ENCODE results near the gene ARMH3.
"Not testable (repeated sequence)": the region's sequence is repeated elsewhere in the genome, so short reads cannot be mapped to it uniquely, and the experiment has no call there.

ARMH3 gene

GRCh38 chr10:101980677-101981076 lies 75.3 kb downstream of the ARMH3 start:
- H3K4me3 ChIP-seq (ENCODE audit: low read length); H3K27me3 ChIP-seq (ENCODE audit: insufficient read depth, low read length); H3K9ac ChIP-seq (ENCODE audit: low read depth, low read length); H3K27ac ChIP-seq (ENCODE audit: low read depth, low read length); H3K9me3 ChIP-seq (ENCODE audit: insufficient read depth, low read depth, low read length); H3K4me1 ChIP-seq (ENCODE audit: insufficient read depth, low read length): not testable (repeated sequence)
- 96% methylated on average over 2 of the region's 2 CpGs for WGBS
- peaks cover 21% of the 10 kb centered on the region for H3K36me3 ChIP-seq (ENCODE audit: insufficient read depth, low read length)

GRCh38 chr10:101974091-101974971 lies 81.6 kb downstream of the ARMH3 start:
- Histone ChIP-seq H3K9me3 (ENCODE audit: insufficient read depth, low read depth, low read length) (no peaks in the 10 kb centered on the region), H3K9ac (ENCODE audit: low read depth, low read length) (no peak overlapping the region), H3K4me1 (ENCODE audit: insufficient read depth, low read length) (peaks cover 12% of the 10 kb centered on the region; the same call in 1 of the 2 replicates), H3K36me3 (ENCODE audit: insufficient read depth, low read length) (peaks cover 28% of the 10 kb centered on the region), H3K4me3 (ENCODE audit: low read length) (no peak overlapping the region), H3K27ac (ENCODE audit: low read depth, low read length) (no peak overlapping the region), H3K27me3 (ENCODE audit: insufficient read depth, low read length) (no peaks in the 10 kb centered on the region)
- WGBS = 76% methylated on average over 6 of the region's 6 CpGs

- peaks cover 12% of the 10 kb centered on the region; the same call in 1 of the 2 replicates for H3K4me1 ChIP-seq (ENCODE audit: insufficient read depth, low read length)
These were observed 83.2 kb downstream of the ARMH3 start for GRCh38 chr10:101972761-101973160.

GRCh38 chr10:101969412-101969922 lies 86.5 kb downstream of the ARMH3 start:
- Histone ChIP-seq H3K27me3 (ENCODE audit: insufficient read depth, low read length) (no peaks in the 10 kb centered on the region), H3K9ac (ENCODE audit: low read depth, low read length) (no peak overlapping the region), H3K4me1 (ENCODE audit: insufficient read depth, low read length) (peaks cover 12% of the 10 kb centered on the region; the same call in 1 of the 2 replicates), H3K36me3 (ENCODE audit: insufficient read depth, low read length) (peaks cover 26% of the 10 kb centered on the region), H3K4me3 (ENCODE audit: low read length) (no peak overlapping the region), H3K27ac (ENCODE audit: low read depth, low read length) (no peak overlapping the region), H3K9me3 (ENCODE audit: insufficient read depth, low read depth, low read length) (no peaks in the 10 kb centered on the region)
- WGBS = 77% methylated on average over 3 of the region's 4 CpGs

More at GRCh38 chr10:101972761-101973160, 83.2 kb downstream of the ARMH3 start:
- Histone ChIP-seq H3K27me3 (ENCODE audit: insufficient read depth, low read length) (no peaks in the 10 kb centered on the region), H3K36me3 (ENCODE audit: insufficient read depth, low read length) (peaks cover 24% of the 10 kb centered on the region), H3K27ac (ENCODE audit: low read depth, low read length) (no peak overlapping the region), H3K9me3 (ENCODE audit: insufficient read depth, low read depth, low read length) (no peaks in the 10 kb centered on the region), H3K9ac (ENCODE audit: low read depth, low read length) (no peak overlapping the region), H3K4me3 (ENCODE audit: low read length) (no peak overlapping the region)
- 94% methylated on average over 8 of the region's 9 CpGs for WGBS

- no peak overlapping the region for H3K9ac ChIP-seq (ENCODE audit: low read depth, low read length)
- no CpG with 5 or more reads among the region's 1 CpG for WGBS
- peaks cover 26% of the 10 kb centered on the region for H3K36me3 ChIP-seq (ENCODE audit: insufficient read depth, low read length)
- H3K4me3 ChIP-seq (ENCODE audit: low read length) = no peak overlapping the region
- no peaks in the 10 kb centered on the region for H3K27me3 ChIP-seq (ENCODE audit: insufficient read depth, low read length)
- no peak overlapping the region for H3K27ac ChIP-seq (ENCODE audit: low read depth, low read length)
- H3K9me3 ChIP-seq (ENCODE audit: insufficient read depth, low read depth, low read length) = no peaks in the 10 kb centered on the region
- H3K4me1 ChIP-seq (ENCODE audit: insufficient read depth, low read length) = peaks cover 7% of the 10 kb centered on the region; the same call in 1 of the 2 replicates
These were observed 87.0 kb downstream of the ARMH3 start for GRCh38 chr10:101968940-101969321.

GRCh38 chr10:101968286-101968939 lies 87.6 kb downstream of the ARMH3 start:
- WGBS = 97% methylated on average over 2 of the region's 2 CpGs
- H3K9ac ChIP-seq (ENCODE audit: low read depth, low read length) = no peak overlapping the region
- no peak overlapping the region for H3K4me3 ChIP-seq (ENCODE audit: low read length)
- H3K4me1 ChIP-seq (ENCODE audit: insufficient read depth, low read length) = peaks cover 2% of the 10 kb centered on the region; the same call in 1 of the 2 replicates
- H3K36me3 ChIP-seq (ENCODE audit: insufficient read depth, low read length) = peaks cover 23% of the 10 kb centered on the region
- no peak overlapping the region for H3K27ac ChIP-seq (ENCODE audit: low read depth, low read length)
- no peaks in the 10 kb centered on the region for H3K9me3 ChIP-seq (ENCODE audit: insufficient read depth, low read depth, low read length)
- no peaks in the 10 kb centered on the region for H3K27me3 ChIP-seq (ENCODE audit: insufficient read depth, low read length)

- WGBS = 82% methylated on average over 3 of the region's 3 CpGs
- Histone ChIP-seq H3K27me3 (ENCODE audit: insufficient read depth, low read length) (no peaks in the 10 kb centered on the region), H3K27ac (ENCODE audit: low read depth, low read length) (no peak overlapping the region), H3K4me3 (ENCODE audit: low read length) (no peak overlapping the region), H3K4me1 (ENCODE audit: insufficient read depth, low read length) (no peaks in the 10 kb centered on the region), H3K36me3 (ENCODE audit: insufficient read depth, low read length) (peaks cover 19% of the 10 kb centered on the region), H3K9me3 (ENCODE audit: insufficient read depth, low read depth, low read length) (no peaks in the 10 kb centered on the region), H3K9ac (ENCODE audit: low read depth, low read length) (no peak overlapping the region)
These were observed 88.3 kb downstream of the ARMH3 start for GRCh38 chr10:101967713-101968112.

GRCh38 chr10:101967119-101967518 lies 88.9 kb downstream of the ARMH3 start:
- Histone ChIP-seq H3K36me3 (ENCODE audit: insufficient read depth, low read length) (peaks cover 13% of the 10 kb centered on the region), H3K4me3 (ENCODE audit: low read length) (no peak overlapping the region)

GRCh38 chr10:101965075-101965765 lies 90.8 kb downstream of the ARMH3 start:
- Histone ChIP-seq H3K27ac (ENCODE audit: low read depth, low read length) (no peak overlapping the region), H3K36me3 (ENCODE audit: insufficient read depth, low read length) (peaks cover 8% of the 10 kb centered on the region; the same call in 1 of the 2 replicates), H3K27me3 (ENCODE audit: insufficient read depth, low read length) (no peaks in the 10 kb centered on the region), H3K9ac (ENCODE audit: low read depth, low read length) (no peak overlapping the region), H3K4me3 (ENCODE audit: low read length) (no peak overlapping the region), H3K4me1 (ENCODE audit: insufficient read depth, low read length) (no peaks in the 10 kb centered on the region), H3K9me3 (ENCODE audit: insufficient read depth, low read depth, low read length) (no peaks in the 10 kb centered on the region)
- WGBS = 90% methylated on average over 2 of the region's 3 CpGs

More at GRCh38 chr10:101967119-101967518, 88.9 kb downstream of the ARMH3 start:
- Histone ChIP-seq H3K27me3 (ENCODE audit: insufficient read depth, low read length) (no peaks in the 10 kb centered on the region), H3K27ac (ENCODE audit: low read depth, low read length) (no peak overlapping the region), H3K9ac (ENCODE audit: low read depth, low read length) (no peak overlapping the region), H3K4me1 (ENCODE audit: insufficient read depth, low read length) (no peaks in the 10 kb centered on the region), H3K9me3 (ENCODE audit: insufficient read depth, low read depth, low read length) (no peaks in the 10 kb centered on the region)
- WGBS = 97% methylated on average over 2 of the region's 2 CpGs

GRCh38 chr10:101961591-101962498 lies 94.1 kb downstream of the ARMH3 start:
- H3K9me3 ChIP-seq (ENCODE audit: insufficient read depth, low read depth, low read length) = no peaks in the 10 kb centered on the region
- H3K27ac ChIP-seq (ENCODE audit: low read depth, low read length) = no peak overlapping the region
- no peak overlapping the region for H3K4me3 ChIP-seq (ENCODE audit: low read length)
- peaks cover 6% of the 10 kb centered on the region; the same call in 1 of the 2 replicates for H3K4me1 ChIP-seq (ENCODE audit: insufficient read depth, low read length)
- H3K9ac ChIP-seq (ENCODE audit: low read depth, low read length) = no peak overlapping the region
- WGBS = 91% methylated on average over 5 of the region's 5 CpGs
- no peaks in the 10 kb centered on the region for H3K27me3 ChIP-seq (ENCODE audit: insufficient read depth, low read length)
- 0 out of 2 replicates have a peak, but pooled peaks cover 1% of the 10 kb centered on the region for H3K36me3 ChIP-seq (ENCODE audit: insufficient read depth, low read length)

Data from HUES64 (cell line).